Sciatic nerve (tissue), 2 donors: ENCODE results near the gene SKAP1. TPM values are rescaled to one million over a fixed set of nuclear protein-coding genes. Genes with fewer than 3 reads are reported as not detected.

Experiments
- ATAC-seq: fragments of 200-7000 bp; cut with Tn5 transposase; one replicate; pipeline ENCODE4 v1.9.1; 2020; ENCODE audit warnings: mild to moderate bottlenecking, moderate library complexity
- DNase-seq: peaks from one replicate; pipeline ENCODE4 v3.0.0-alpha.2; 2020; ENCODE audit warnings: low spot score
- intact Hi-C: fragments of 100-400 bp; cut with DNase I; formaldehyde crosslinking; loops from one replicate; pipeline ENCODE4 v1.14.2; 2022
- total RNA-seq: library from RNA; stranded (reverse); fragmentation: NEBNext Ultra II Directional; extraction: Animal tissue kit (Norgen Biotek cat#: 25700); gene quantifications from one replicate; pipeline ENCODE4 v1.2.1, GENCODE V29; 2021
- donor health status: DM: no; HTN: no; CAD: no.
- donor health status: DM: no; HTN: no; CAD: no.

The SKAP1 gene
- total RNA-seq, 1 donor from 2014 or later, result 7.4 TPM

- intact Hi-C loops, result no loop called here
- ATAC-seq (no peak), DNase-seq (no peak)
Observed at GRCh38 chr17:48175692-48176470, 254.1 kb downstream of the SKAP1 start.

- intact Hi-C loops, result no loop called here
- DNase-seq (no peak), ATAC-seq (no peak)
Observed at GRCh38 chr17:48174833-48175523, 255.0 kb downstream of the SKAP1 start.

GRCh38 chr17:48173191-48173984, 256.6 kb downstream of the SKAP1 start:
- no peak for DNase-seq
- intact Hi-C loops, result no loop called here
- no peak for ATAC-seq

- intact Hi-C loops, result no loop called here
- DNase-seq (no peak), ATAC-seq (no peak)
Observed at GRCh38 chr17:48169926-48170325, 260.1 kb downstream of the SKAP1 start.

- intact Hi-C loops, result no loop called here
- ATAC-seq, result no peak
Observed at GRCh38 chr17:48163809-48164208, 266.2 kb downstream of the SKAP1 start.

GRCh38 chr17:48162946-48163506, 267.0 kb downstream of the SKAP1 start:
- DNase-seq, result no peak
- no peak for ATAC-seq
- intact Hi-C loops, result no loop called here

More at GRCh38 chr17:48163809-48164208, 266.2 kb downstream of the SKAP1 start:
- no peak for DNase-seq

GRCh38 chr17:48162306-48162934, 267.6 kb downstream of the SKAP1 start:
- intact Hi-C loops, result no loop called here
- ATAC-seq (no peak), DNase-seq (no peak)

- ATAC-seq, result no peak
- no peak for DNase-seq
- intact Hi-C loops, result no loop called here
Observed at GRCh38 chr17:48161127-48161905, 268.7 kb downstream of the SKAP1 start.

- no peak for DNase-seq
- ATAC-seq, result no peak
- intact Hi-C loops, result no loop called here
Observed at GRCh38 chr17:48160177-48161081, 269.6 kb downstream of the SKAP1 start.

- intact Hi-C loops, result no loop called here
- DNase-seq (no peak), ATAC-seq (no peak)
Observed at GRCh38 chr17:48159232-48159631, 270.8 kb downstream of the SKAP1 start.

- DNase-seq (no peak), ATAC-seq (no peak)
- intact Hi-C loops, result no loop called here
Observed at GRCh38 chr17:48155889-48156611, 274.0 kb downstream of the SKAP1 start.

GRCh38 chr17:48153691-48154358, 276.2 kb downstream of the SKAP1 start:
- intact Hi-C loops, result no loop called here
- ATAC-seq, result no peak
- DNase-seq, result no peak

- intact Hi-C loops, result no loop called here
- DNase-seq, result no peak
- ATAC-seq, result no peak
Observed at GRCh38 chr17:48152289-48152688, 277.7 kb downstream of the SKAP1 start.

- intact Hi-C loops, result no loop called here
- DNase-seq (no peak), ATAC-seq (no peak)
Observed at GRCh38 chr17:48151220-48151619, 278.8 kb downstream of the SKAP1 start.

GRCh38 chr17:48150597-48151001, 279.4 kb downstream of the SKAP1 start:
- DNase-seq, result no peak
- no peak for ATAC-seq
- intact Hi-C loops, result no loop called here

GRCh38 chr17:48149787-48150463, 280.1 kb downstream of the SKAP1 start:
- no peak for ATAC-seq
- DNase-seq, result no peak
- intact Hi-C loops, result no loop called here
